Urinary bladder (tissue), 4 donors: ENCODE data around the gene ANKS1A. TPM values are rescaled to one million over a fixed set of nuclear protein-coding genes. Genes with fewer than 3 reads are reported as not detected.

Source experiments
- DNase-seq: peaks from one replicate; pipeline ENCODE4 v3.0.0-alpha.2; 2015; ENCODE audit errors: extremely low spot score
- H3K27ac ChIP-seq: one replicate; pipeline ENCODE4 v1.5.1; 2013; ENCODE audit warnings: low read depth, mild to moderate bottlenecking, moderate library complexity
- H3K36me3 ChIP-seq: one replicate; pipeline ENCODE4 v1.6.1; 2013; ENCODE audit warnings: mild to moderate bottlenecking, moderate library complexity; ENCODE audit not compliant: insufficient read depth
- H3K4me1 ChIP-seq: one replicate; pipeline ENCODE4 v1.6.1; 2013; ENCODE audit warnings: mild to moderate bottlenecking, moderate library complexity; ENCODE audit not compliant: insufficient read depth
- H3K4me3 ChIP-seq: one replicate; pipeline ENCODE4 v1.5.1; 2013; ENCODE audit warnings: low read depth, low read length
- WGBS: extraction: QIAGEN DNeasy Blood & Tissue Kit; methylation state at CpG from one replicate; pipeline ENCODE4 v1.1.7; 2013; 5-methylcytosine and 5-hydroxymethylcytosine counted together
- polyA plus RNA-seq: library from polyadenylated mRNA; stranded (reverse); fragments of 200-250 nt; gene quantifications from one replicate; pipeline ENCODE4 v1.2.3, GENCODE V29; 2013
- total RNA-seq: library from RNA; depleted of rRNA; stranded (reverse); fragments of >200 nt; gene quantifications from one replicate; pipeline ENCODE4 v1.2.3, GENCODE V29; 2014
- donor health status: healthy with polysubstance abuse.
- donor health status: healthy.

ANKS1A gene
- total and polyA plus RNA-seq, 2 donors = 21.9 to 38.0 TPM

DNA sequence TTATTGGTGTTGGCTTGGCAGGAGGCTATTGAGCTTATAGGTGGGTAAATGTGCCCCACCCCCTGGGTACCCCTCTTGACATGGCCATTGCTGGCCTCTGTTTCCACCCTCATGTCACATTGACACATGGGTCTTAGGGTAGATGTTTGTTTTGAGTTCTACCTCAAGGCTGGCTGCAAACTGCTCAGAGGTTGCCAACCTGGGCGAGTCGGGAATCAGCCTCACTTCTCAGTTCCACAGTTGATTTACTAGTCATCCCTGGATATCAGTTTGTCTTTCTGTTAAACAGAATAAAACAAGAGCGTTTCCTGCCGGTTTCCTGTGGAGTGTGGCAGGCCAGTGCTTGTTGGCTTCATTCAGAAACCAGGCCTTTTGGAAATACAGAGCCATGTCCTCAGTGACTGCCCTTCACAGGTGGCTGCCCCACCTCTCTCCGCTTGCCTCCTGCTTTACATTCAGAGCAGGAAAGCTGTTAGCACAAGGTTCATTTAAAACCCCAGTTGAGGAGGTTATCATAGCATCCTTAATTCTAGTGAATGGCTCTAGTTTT is 146.5 kb downstream of the ANKS1A start:
- no peaks in the 10 kb centered on the region for H3K36me3 ChIP-seq
- H3K4me1 ChIP-seq = no peaks in the 10 kb centered on the region
- no peak overlapping the region for H3K4me3 ChIP-seq
- no peak for DNase-seq
- WGBS = 41% methylated on average over 5 of the region's 5 CpGs
- H3K27ac ChIP-seq = no peak overlapping the region

DNA sequence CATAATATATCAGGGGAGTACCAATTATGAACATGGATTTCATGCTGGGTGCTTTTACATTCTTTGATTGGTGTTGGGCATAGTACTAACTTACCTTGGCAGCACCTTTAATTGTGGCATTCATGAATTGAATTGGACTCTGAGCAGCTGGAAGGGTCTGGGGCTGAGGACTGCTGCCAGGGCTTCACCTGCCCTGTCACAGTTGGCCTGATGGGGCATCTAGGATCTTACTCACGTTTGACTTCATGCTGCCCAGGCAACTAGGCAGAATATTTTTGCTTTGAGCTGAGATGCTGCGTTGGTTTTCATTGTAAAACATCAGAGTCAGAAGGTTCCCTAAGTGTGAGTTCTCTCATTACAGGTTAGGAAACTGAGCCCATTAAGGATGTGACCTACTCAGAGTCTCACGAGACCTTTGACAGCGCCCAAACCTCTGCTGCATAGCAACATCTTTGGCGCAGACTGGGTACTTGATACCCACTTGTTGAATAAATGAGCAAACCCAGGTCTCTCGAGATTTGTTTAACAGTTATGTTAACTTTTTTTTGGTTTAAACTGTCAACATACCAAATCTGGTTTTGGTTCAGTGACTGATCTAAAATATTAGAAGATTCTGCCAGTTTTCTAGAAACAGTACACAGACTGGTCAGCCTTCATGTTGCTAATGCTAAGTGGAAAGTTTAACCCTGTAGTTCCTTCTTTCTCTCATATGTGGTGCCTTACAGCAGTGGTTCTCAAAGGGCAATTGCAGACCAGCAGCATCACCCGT is 147.2 kb downstream of the ANKS1A start:
- 63% methylated on average over 7 of the region's 7 CpGs for WGBS
- H3K36me3 ChIP-seq = no peaks in the 10 kb centered on the region
- H3K4me1 ChIP-seq = no peaks in the 10 kb centered on the region
- no peak overlapping the region for H3K4me3 ChIP-seq
- no peak overlapping the region for H3K27ac ChIP-seq
- no peak for DNase-seq

DNA sequence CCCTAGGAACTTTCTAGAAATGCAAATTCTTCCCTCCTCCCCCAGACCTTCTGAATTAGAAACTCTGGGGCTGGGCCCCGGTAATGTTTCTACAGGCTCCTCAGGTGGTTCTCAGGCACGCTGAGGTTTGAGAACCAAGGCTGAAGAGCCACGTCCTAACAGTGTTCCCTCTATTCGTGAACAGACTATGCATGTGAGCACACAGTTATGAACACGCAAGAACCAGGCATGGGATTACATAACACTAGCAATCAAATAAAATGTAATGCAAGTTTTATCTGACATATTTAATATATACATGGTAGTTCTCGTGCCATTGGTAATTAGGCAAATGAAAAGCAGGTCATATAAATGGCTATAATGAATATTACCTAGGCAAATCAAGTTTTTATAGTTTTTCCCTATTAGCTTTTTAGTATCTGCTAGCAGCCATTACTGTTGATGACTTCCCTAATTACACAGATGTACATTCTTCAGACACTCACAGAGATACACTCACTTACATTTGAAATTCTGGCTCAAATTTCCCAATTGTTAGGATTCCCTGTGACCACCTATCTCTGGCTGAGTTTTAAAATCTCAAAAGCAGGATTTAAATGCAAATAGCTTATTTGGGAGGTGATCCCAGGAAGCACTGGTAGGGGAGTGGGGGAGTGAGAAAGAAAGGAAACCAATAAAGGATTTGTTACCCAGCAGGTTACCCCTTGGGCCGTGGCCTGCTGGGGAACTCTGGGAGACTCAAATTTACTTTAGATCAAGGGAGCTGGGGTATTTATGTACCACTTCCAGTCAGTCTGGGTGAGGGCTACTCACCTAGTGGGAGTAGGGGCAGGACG is 148.0 kb downstream of the ANKS1A start:
- no peaks in the 10 kb centered on the region for H3K4me1 ChIP-seq

DNA sequence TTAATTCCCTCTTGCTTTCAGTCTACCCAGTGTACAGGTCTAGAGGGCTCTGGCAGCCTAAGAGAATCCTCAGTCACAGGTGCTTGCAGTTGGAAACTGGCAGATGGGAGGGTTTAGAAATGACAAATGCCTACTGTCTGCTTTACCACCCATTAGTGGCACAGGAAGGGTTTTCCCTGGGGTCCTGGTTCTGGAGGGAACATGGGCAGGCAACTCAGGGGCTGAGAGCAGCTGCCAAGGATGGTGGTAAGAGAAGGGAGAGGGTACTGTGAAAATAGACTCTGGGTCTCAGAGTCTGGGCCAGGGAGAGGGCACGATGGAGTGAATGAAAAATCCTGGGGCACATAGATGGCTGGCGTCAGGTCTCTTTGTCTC is 148.6 kb downstream of the ANKS1A start:
- DNase-seq = no peak
- Histone ChIP-seq H3K36me3 (no peaks in the 10 kb centered on the region), H3K4me1 (no peaks in the 10 kb centered on the region), H3K27ac (no peak overlapping the region), H3K4me3 (no peak overlapping the region)
- WGBS = 77% methylated on average over 2 of the region's 2 CpGs

More for the DNA sequence above, 148.0 kb downstream of the ANKS1A start:
- Histone ChIP-seq H3K36me3 (no peaks in the 10 kb centered on the region), H3K4me3 (no peak overlapping the region), H3K27ac (no peak overlapping the region)
- no peak for DNase-seq
- 62% methylated on average over 8 of the region's 8 CpGs for WGBS

DNA sequence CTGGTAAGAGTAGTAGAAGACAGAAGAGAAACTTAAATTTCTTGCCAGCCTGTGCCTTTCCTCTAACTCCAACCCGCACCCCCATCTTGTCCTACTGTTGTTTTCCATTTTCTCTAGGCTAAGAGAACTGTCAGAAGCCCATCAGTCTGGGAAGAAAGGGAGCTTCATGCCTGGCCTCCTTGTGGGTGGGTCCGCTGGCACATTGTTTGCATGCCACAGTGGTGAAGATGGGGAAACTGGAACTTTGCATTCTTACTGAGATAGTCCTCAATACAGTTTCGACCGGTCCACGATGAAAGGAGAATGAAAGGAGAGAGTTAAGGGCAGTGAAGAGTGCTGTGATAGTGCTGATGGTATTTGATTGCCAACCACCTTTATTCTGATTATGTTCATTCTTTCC is 149.0 kb downstream of the ANKS1A start:
- H3K4me1 ChIP-seq = no peaks in the 10 kb centered on the region
- H3K27ac ChIP-seq = no peak overlapping the region
- H3K4me3 ChIP-seq = no peak overlapping the region
- H3K36me3 ChIP-seq = no peaks in the 10 kb centered on the region
- 90% methylated on average over 5 of the region's 5 CpGs for WGBS
- DNase-seq = no peak

DNA sequence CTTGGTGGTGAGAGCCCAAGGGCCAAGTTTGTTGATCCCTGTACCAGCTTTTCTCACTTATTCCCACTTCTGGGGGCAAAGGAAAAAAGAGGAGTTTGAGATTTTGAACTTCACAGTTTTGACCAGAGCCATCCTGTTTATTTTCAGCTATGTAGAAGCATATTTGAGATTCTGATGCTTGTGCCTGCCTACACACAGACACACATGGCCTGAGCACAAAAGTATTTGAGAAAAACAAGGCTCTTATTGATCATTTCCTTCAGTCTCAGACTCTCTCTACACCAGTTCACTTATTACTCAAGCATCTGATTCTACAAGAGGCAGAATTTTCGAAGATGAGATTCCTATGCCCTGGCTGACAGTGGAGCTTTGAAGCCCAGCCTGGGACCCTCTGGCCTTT is 151.3 kb downstream of the ANKS1A start:
- H3K4me1 ChIP-seq = peaks cover 2% of the 10 kb centered on the region
- 92% methylated on average over 1 of the region's 1 CpG for WGBS
- H3K27ac ChIP-seq = no peak overlapping the region
- no peaks in the 10 kb centered on the region for H3K36me3 ChIP-seq
- no peak for DNase-seq
- H3K4me3 ChIP-seq = no peak overlapping the region

DNA sequence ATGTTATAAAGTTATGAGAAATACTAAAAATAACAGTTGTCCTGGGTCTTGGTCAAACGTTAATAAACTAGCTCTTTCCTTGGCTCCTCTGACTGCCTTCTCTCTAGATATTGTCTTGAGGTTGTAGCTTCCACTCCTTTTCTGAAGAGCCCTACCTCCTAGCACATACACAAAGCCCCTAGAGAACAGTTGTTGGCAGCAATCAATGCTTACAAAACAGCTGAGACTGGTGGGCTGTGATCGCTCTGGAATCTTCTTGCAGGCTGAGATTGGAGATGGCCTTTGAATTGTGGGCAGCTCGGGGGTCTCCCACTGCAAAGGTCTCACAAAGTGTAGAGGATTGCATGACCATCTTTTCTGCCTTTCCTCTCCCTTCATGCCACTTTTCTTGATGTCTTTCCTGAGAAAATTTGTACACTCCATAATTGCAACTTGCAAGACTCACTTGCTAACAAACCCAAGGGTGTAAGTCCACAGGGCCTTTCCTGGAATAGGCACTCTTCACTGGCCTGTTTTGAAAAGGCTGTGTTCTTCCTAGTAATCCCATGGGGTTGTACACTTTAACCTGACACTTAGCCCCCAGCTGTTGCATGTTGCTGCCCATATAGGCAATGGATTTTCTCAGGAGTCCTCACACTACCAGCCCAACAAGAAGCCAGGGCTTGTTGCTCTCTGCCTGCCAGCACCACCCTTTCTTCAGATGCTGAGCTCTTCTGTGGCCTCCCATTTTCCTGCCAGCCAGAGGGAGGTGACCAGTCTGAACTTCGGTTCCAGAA is 152.2 kb downstream of the ANKS1A start:
- no peaks in the 10 kb centered on the region for H3K36me3 ChIP-seq
- 71% methylated on average over 4 of the region's 4 CpGs for WGBS
- H3K4me1 ChIP-seq = peaks cover 2% of the 10 kb centered on the region
- no peak for DNase-seq
- H3K4me3 ChIP-seq = no peak overlapping the region
- no peak overlapping the region for H3K27ac ChIP-seq

DNA sequence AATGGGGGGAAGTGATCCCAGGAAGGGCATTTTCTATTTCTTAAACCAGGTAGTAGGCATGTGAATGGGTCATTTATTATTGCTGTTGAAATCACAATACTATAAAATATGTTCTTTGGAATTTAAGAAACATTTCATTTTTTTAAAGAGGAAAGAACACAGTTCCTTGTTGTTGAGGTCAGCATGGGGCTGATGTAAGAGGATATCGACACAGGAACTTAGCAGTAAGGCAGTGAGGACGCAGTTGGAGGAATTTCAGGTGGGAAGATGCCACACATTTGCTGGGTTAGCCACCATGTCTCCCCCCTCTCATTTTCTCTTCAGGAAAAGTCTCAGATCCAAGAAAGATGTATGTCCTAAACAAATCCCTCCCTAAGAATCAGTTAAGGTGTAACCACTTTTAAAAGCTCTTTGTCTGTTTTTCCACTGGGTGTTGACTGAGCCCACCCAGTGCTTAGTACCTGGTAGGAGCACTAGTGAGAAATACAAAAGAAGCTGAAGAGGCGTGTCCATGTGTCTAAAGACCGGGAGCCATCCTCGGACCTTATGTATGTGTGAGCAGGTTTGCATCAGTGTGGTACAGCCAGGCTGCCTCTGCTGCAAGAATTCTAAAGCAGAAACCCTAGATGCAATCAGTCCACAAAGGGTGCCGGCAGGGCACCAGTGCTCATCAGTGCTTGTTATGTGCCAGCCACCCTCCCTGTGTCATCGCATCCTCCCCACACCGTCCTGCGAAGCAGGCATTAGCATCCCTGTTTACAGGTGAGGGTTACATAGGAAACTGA is 153.2 kb downstream of the ANKS1A start:
- no peaks in the 10 kb centered on the region for H3K36me3 ChIP-seq
- WGBS = 90% methylated on average over 9 of the region's 9 CpGs
- DNase-seq = no peak
- H3K4me3 ChIP-seq = no peak overlapping the region
- H3K4me1 ChIP-seq = peaks cover 2% of the 10 kb centered on the region
- H3K27ac ChIP-seq = no peak overlapping the region

DNA sequence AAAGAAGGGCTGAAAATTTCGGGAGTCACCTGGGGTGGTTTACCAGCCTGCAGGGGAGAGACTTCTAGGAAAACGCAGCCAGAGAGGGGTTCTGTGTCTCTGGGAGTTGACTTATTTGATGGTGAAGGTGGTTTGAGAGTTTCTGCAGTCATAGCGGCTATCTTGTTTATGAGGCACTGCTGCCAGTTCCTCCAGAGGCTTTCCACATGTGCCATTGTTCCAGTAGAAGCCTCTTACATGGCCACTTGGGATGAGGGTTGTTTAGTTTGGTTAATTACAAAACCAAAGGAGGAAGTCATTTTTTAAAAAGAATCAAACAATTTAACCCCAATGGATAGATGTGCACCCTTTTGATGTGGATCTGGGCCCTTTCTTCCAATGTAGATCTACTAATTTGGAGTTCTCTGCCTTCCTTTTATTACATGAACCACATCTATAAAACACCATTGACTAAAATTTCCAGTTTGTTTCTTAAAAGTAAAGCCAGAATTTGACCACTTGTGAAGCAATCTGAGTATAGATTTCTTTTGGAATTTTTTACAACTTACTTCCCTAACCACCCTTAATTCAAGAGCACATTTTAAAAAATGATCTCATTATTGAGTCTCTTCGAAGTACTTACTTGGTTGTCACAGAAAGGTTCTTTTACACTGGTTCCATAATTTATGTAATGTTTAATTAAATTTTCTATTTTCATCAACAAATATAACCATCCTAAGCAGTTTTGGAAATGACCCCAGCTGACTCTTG is 154.5 kb downstream of the ANKS1A start:
- H3K4me1 ChIP-seq = peaks cover 2% of the 10 kb centered on the region
- no peak overlapping the region for H3K27ac ChIP-seq
- H3K4me3 ChIP-seq = no peak overlapping the region
- no peak for DNase-seq
- WGBS = 76% methylated on average over 4 of the region's 4 CpGs
- H3K36me3 ChIP-seq = no peaks in the 10 kb centered on the region

DNA sequence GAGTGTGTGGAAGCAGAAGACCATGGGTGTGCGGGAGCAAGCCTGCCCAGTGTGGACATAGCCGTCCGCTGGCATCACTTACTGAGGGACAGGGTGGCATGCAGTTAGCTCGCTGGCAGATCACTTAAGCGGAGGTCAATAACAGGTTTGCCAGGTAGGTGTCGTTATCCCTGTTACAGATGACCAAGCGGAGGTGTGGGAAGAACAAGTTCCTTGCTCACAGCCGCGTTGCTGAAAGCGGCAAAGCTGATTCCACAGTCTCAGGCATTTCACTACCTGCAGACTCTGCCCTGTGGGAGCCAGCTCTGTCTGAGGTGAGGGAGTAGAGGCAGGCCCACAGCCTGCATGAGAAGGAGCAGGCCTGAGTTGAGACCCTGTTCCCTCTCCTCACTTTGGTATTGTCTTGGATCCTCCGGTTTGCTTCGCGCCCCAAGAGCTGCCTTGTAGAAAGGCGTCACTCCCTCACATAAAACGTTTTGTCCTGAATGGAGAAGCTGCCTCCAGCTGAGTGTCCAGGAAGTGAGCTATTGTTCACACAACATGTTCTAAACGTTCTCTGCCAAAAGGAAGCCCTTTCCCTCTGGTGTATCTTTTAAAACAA is 155.2 kb downstream of the ANKS1A start:
- H3K4me3 ChIP-seq = no peak overlapping the region
- WGBS = 63% methylated on average over 16 of the region's 16 CpGs
- no peak for DNase-seq
- no peaks in the 10 kb centered on the region for H3K36me3 ChIP-seq
- H3K27ac ChIP-seq = no peak overlapping the region
- H3K4me1 ChIP-seq = peaks cover 2% of the 10 kb centered on the region

DNA sequence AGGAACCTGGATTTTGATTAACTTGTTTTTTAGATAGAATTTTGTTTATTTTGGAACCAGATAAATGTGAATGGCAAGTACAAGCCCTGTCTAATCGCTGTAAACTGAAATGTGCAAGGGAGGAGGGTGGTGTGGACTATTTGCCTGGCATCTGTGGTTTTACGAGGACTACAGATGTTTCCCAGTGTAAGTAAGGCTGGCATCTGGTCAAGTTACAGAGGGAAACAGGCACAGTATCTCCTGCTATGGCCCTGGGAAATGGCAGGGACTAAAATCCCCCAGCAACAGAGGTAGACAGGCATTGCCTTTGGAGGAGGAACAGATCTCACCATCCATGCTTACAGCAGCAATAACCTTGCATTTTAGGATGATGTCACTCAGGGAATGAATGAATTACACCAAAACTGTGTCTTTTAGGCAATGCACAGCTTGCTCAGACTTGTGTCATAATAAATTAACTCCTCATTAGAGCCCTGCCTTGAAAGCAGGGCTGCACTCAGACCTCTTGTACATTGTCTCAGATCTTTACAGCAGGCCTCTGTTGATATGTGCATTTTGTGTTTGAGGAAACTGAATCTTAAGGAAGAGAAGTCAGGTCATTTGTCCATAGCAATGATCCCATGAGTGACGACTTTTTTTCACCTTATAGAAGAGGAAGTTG is 155.8 kb downstream of the ANKS1A start:
- WGBS = 59% methylated on average over 3 of the region's 3 CpGs
- peaks cover 2% of the 10 kb centered on the region for H3K4me1 ChIP-seq
- no peak overlapping the region for H3K27ac ChIP-seq
- H3K36me3 ChIP-seq = no peaks in the 10 kb centered on the region
- no peak overlapping the region for H3K4me3 ChIP-seq
- no peak for DNase-seq

DNA sequence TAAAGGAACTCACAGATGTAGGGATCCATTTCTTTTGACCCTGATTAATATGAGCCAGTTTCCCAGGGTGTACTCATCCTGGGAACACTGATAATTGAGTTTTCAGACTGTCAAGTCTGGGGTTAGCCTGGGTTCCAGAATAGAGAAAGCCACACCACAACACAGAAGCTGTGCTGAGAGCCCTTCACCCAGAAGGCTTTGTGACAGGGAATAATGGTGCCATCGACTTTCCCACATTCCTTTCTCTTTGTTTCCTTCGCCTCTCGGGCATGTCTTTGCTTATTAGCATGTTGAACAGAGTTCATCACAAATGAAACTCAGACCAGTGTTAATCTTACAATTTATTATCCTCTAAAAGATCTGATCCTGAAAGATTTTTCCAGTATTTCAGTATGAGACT is 157.0 kb downstream of the ANKS1A start:
- Histone ChIP-seq H3K4me1 (peaks cover 2% of the 10 kb centered on the region), H3K4me3 (no peak overlapping the region), H3K36me3 (no peaks in the 10 kb centered on the region), H3K27ac (no peak overlapping the region)
- 50% methylated on average over 3 of the region's 3 CpGs for WGBS
- no peak for DNase-seq
